ENCODE results near the gene TTC21A. TPM values are rescaled to one million over a fixed set of nuclear protein-coding genes. Genes with fewer than 3 reads are reported as not detected.

Gene TTC21A
- total RNA-seq, 1 donor from 2014 or later = 41.7 TPM

- Mint-ChIP-seq H3K4me3 (ENCODE audit: unreplicated experiment) (no peak overlapping the region), H3K4me1 (ENCODE audit: unreplicated experiment) (peaks cover 13% of the 10 kb centered on the region), H3K9me3 (ENCODE audit: unreplicated experiment) (no peaks in the 10 kb centered on the region), H3K36me3 (ENCODE audit: low read depth, unreplicated experiment) (no peaks in the 10 kb centered on the region), H3K27ac (ENCODE audit: unreplicated experiment) (no peak overlapping the region), H3K27me3 (ENCODE audit: unreplicated experiment) (peaks cover 6% of the 10 kb centered on the region)
- DNase-seq (ENCODE audit: low spot score) = no peak
- TF ChIP-seq CTCF (IDR thresholded peaks at IDR 0.05; ENCODE audit: unreplicated experiment) = no peak
Observed at GRCh38 chr3:39173318-39174125, 66.0 kb downstream of the TTC21A start.

- Mint-ChIP-seq H3K9me3 (ENCODE audit: unreplicated experiment) (no peaks in the 10 kb centered on the region), H3K4me1 (ENCODE audit: unreplicated experiment) (peaks cover 31% of the 10 kb centered on the region), H3K27ac (ENCODE audit: unreplicated experiment) (peak overlapping the region; percentile 22), H3K4me3 (ENCODE audit: unreplicated experiment) (no peak overlapping the region), H3K27me3 (ENCODE audit: unreplicated experiment) (peaks cover 18% of the 10 kb centered on the region), H3K36me3 (ENCODE audit: low read depth, unreplicated experiment) (peaks cover 7% of the 10 kb centered on the region)
- DNase-seq (ENCODE audit: low spot score) = no peak
- no peak for TF ChIP-seq CTCF (IDR thresholded peaks at IDR 0.05; ENCODE audit: unreplicated experiment)
Observed at GRCh38 chr3:39176025-39176714, 68.7 kb downstream of the TTC21A start.

DNA sequence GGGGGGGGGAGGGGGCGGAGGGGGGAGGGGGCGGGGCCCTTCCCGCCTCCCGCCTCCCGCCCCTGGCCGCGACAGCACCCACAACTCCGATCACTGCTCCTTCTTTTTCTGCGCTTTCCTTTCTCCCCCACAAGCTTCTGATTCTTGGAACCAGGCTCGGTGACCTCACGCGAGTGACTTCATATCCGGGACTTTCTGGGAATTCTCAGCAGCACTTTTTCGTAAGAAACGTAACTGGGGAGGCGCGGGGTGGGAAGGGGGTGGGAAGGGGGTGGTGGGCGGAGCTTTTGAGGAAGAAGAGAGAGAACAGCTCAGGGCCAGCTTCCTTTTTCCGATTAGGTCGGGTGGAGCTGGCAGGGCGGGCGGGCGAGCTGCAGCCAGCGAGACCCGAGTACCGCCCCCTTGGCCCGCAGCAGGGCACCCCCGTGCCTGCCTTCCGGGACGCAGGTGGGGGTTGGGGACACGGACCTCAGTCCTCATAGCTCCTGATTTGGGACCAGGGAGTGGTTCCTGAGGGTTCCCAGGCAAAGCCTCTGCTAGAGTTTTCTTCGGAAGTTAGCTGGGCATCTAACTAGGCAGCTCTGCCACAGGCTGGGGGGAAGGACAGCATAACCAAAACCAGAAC is 70.3 kb downstream of the TTC21A start:
- Mint-ChIP-seq H3K27me3 (ENCODE audit: unreplicated experiment) (peaks cover 22% of the 10 kb centered on the region), H3K4me3 (ENCODE audit: unreplicated experiment) (peak overlapping the region; percentile 47), H3K9me3 (ENCODE audit: unreplicated experiment) (no peaks in the 10 kb centered on the region), H3K36me3 (ENCODE audit: low read depth, unreplicated experiment) (peaks cover 9% of the 10 kb centered on the region), H3K27ac (ENCODE audit: unreplicated experiment) (peak overlapping the region; percentile 97), H3K4me1 (ENCODE audit: unreplicated experiment) (peaks cover 35% of the 10 kb centered on the region)
- TF ChIP-seq CTCF (IDR thresholded peaks at IDR 0.05; ENCODE audit: unreplicated experiment) = no peak
- peak; percentile 71 for DNase-seq (ENCODE audit: low spot score)

DNA sequence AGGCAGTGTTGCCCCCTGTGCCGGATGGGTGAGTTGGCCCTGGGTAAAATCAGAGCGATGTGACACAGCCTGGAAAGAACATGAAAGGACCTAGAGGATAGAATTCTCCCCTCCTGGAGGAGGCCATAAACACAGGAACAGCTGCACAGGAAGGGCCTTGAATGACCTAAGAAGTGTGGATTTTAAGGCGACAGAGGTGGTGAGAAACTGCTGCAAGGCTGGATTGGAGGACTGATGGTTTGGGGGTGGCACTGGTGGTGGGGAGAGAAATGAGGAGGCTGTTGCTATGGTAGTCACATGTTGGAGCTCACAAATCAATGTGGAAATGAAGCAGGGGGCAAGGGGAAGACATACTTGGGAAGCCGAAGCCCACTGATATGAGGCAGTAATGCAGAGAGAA is 71.1 kb downstream of the TTC21A start:
- no peak for DNase-seq (ENCODE audit: low spot score)
- Mint-ChIP-seq H3K4me3 (ENCODE audit: unreplicated experiment) (peak overlapping the region; percentile 10), H3K9me3 (ENCODE audit: unreplicated experiment) (no peaks in the 10 kb centered on the region), H3K27ac (ENCODE audit: unreplicated experiment) (peak overlapping the region; percentile 89), H3K36me3 (ENCODE audit: low read depth, unreplicated experiment) (peaks cover 9% of the 10 kb centered on the region), H3K4me1 (ENCODE audit: unreplicated experiment) (peaks cover 36% of the 10 kb centered on the region), H3K27me3 (ENCODE audit: unreplicated experiment) (peaks cover 26% of the 10 kb centered on the region)
- TF ChIP-seq CTCF (IDR thresholded peaks at IDR 0.05; ENCODE audit: unreplicated experiment) = no peak
